HEK293 (cell line): ENCODE results near the gene ROBO1.

Source experiments
- CTCF ChIA-PET: fragments of 350-600 bp; formaldehyde crosslinking; extraction: SDS; loops from one replicate; lab custom pipeline; 2021; ENCODE audit warnings: antibody characterized with exemption; lab: Yijun Ruan, JAX
- POLR2A ChIA-PET: fragments of 300-600 bp; formaldehyde crosslinking; extraction: SDS; loops from one replicate; lab custom pipeline; 2020; ENCODE audit warnings: antibody characterized with exemption, inconsistent platforms; lab: Yijun Ruan, JAX
- H3K27ac ChIP-seq: fragments of 200-500 bp; sonication (Bioruptor generic); 2 replicates; pipeline ENCODE4 v1.5.1; 2014; ENCODE audit warnings: low read depth, low read length, control low read depth, inconsistent platforms; ENCODE audit errors: extremely low read depth
- H3K36me3 ChIP-seq, 2 experiments: fragments of 200-500 bp in 1 of 2; sonication (Bioruptor generic) in 1 of 2; 1 replicate in 1 of 2; 2 replicates in 1 of 2; pipeline ENCODE4 v1.5.1; 2014 to 2017; ENCODE audit warnings: inconsistent platforms in 2 of 2, low read length in 2 of 2; ENCODE audit not compliant: control insufficient read depth in 2 of 2, insufficient read depth in 1 of 2
- H3K4me1 ChIP-seq: fragments of 200-500 bp; sonication (Bioruptor generic); 2 replicates; pipeline ENCODE4 v1.5.1; 2014; ENCODE audit warnings: mild to moderate bottlenecking, low read length, inconsistent platforms; ENCODE audit not compliant: control insufficient read depth, insufficient read depth
- H3K4me3 ChIP-seq: 2 replicates; pipeline ENCODE4 v1.5.1; 2011; ENCODE audit warnings: low read depth, mild to moderate bottlenecking, control low read depth, low read length, moderate library complexity
- H3K9me3 ChIP-seq: fragments of 200-500 bp; sonication (Bioruptor generic); 2 replicates; pipeline ENCODE4 v1.5.1; 2014; ENCODE audit warnings: low read depth, low read length, inconsistent platforms; ENCODE audit not compliant: control insufficient read depth, insufficient read depth
- BCL11B ChIP-seq: fragments of 450-650 bp; formaldehyde crosslinking; IDR thresholded peaks from 2 replicates; pipeline ENCODE4 v1.5.1; 2016; ENCODE audit warnings: low read depth, missing biosample characterization, missing genetic modification characterization
- HIC1 ChIP-seq: fragments of 450-650 bp; formaldehyde crosslinking; IDR thresholded peaks from 2 replicates; pipeline ENCODE4 v1.5.1; 2016; ENCODE audit warnings: missing biosample characterization, missing genetic modification characterization
- MEIS1 ChIP-seq: sonication (generic); formaldehyde crosslinking; IDR thresholded peaks from 2 replicates; pipeline ENCODE4 v1.8.1; 2022; ENCODE audit warnings: missing genetic modification reagents, mild to moderate bottlenecking, borderline replicate concordance
- PRDM2 ChIP-seq: fragments of 450-650 bp; formaldehyde crosslinking; IDR thresholded peaks from 2 replicates; pipeline ENCODE4 v1.5.1; 2016; ENCODE audit warnings: missing biosample characterization, missing genetic modification characterization, borderline replicate concordance
- REPIN1 ChIP-seq: fragments of 450-650 bp; formaldehyde crosslinking; IDR thresholded peaks from 2 replicates; pipeline ENCODE4 v1.5.1; 2017; ENCODE audit warnings: missing biosample characterization, missing genetic modification characterization, low read depth
- SETDB1 ChIP-seq: IDR thresholded peaks from one replicate; pipeline ENCODE4 v1.6.1; 2017; ENCODE audit warnings: mild to moderate bottlenecking, low read length, moderate library complexity, mixed read lengths; ENCODE audit not compliant: insufficient read length
- YY2 ChIP-seq: fragments of 450-650 bp; formaldehyde crosslinking; IDR thresholded peaks from 2 replicates; pipeline ENCODE4 v1.5.1; 2016; ENCODE audit warnings: missing biosample characterization, missing genetic modification characterization
- ZBTB44 ChIP-seq: fragments of 450-650 bp; IDR thresholded peaks from 2 replicates; pipeline ENCODE4 v1.5.1; 2018; ENCODE audit warnings: missing biosample characterization, mild to moderate bottlenecking, missing genetic modification characterization
- ZFHX2 ChIP-seq: fragments of 450-650 bp; formaldehyde crosslinking; conservative IDR thresholded peaks from 2 replicates; pipeline ENCODE4 v1.5.1; 2016; ENCODE audit warnings: missing biosample characterization, missing genetic modification characterization
- ZNF169 ChIP-seq: fragments of 450-650 bp; formaldehyde crosslinking; IDR thresholded peaks from 2 replicates; pipeline ENCODE4 v1.5.1; 2016; ENCODE audit warnings: missing biosample characterization, missing genetic modification characterization
- ZNF175 ChIP-seq: fragments of 450-650 bp; formaldehyde crosslinking; IDR thresholded peaks from 2 replicates; pipeline ENCODE4 v1.5.1; 2016; ENCODE audit warnings: missing biosample characterization, missing genetic modification characterization
- ZNF266 ChIP-seq: fragments of 450-650 bp; formaldehyde crosslinking; IDR thresholded peaks from 2 replicates; pipeline ENCODE4 v1.5.1; 2016; ENCODE audit warnings: missing biosample characterization, missing genetic modification characterization, low read depth
- ZNF280C ChIP-seq: fragments of 450-650 bp; formaldehyde crosslinking; IDR thresholded peaks from 2 replicates; pipeline ENCODE4 v1.5.1; 2016; ENCODE audit warnings: missing biosample characterization, missing genetic modification characterization
- ZNF354C ChIP-seq: fragments of 450-650 bp; formaldehyde crosslinking; IDR thresholded peaks from 2 replicates; pipeline ENCODE4 v1.5.1; 2016; ENCODE audit warnings: missing biosample characterization, missing genetic modification characterization, low read depth, borderline replicate concordance
- ZNF391 ChIP-seq: fragments of 450-650 bp; formaldehyde crosslinking; IDR thresholded peaks from 2 replicates; pipeline ENCODE4 v1.5.1; 2016; ENCODE audit warnings: low read depth, missing biosample characterization, missing genetic modification characterization, borderline replicate concordance
- ZNF48 ChIP-seq: fragments of 450-650 bp; formaldehyde crosslinking; IDR thresholded peaks from 2 replicates; pipeline ENCODE4 v1.5.1; 2016; ENCODE audit warnings: missing biosample characterization, missing genetic modification characterization
- ZNF488 ChIP-seq: fragments of 450-650 bp; formaldehyde crosslinking; IDR thresholded peaks from 2 replicates; pipeline ENCODE4 v1.5.1; 2016; ENCODE audit warnings: missing biosample characterization, missing genetic modification characterization
- ZNF510 ChIP-seq: fragments of 450-650 bp; formaldehyde crosslinking; IDR thresholded peaks from 2 replicates; pipeline ENCODE4 v1.5.1; 2018; ENCODE audit warnings: mild to moderate bottlenecking, missing genetic modification characterization, missing biosample characterization; ENCODE audit not compliant: insufficient replicate concordance
- ZNF513 ChIP-seq: fragments of 450-650 bp; IDR thresholded peaks from 2 replicates; pipeline ENCODE4 v1.5.1; 2018; ENCODE audit warnings: missing biosample characterization, missing genetic modification characterization
- ZNF514 ChIP-seq: fragments of 450-650 bp; formaldehyde crosslinking; IDR thresholded peaks from 2 replicates; pipeline ENCODE4 v1.5.1; 2016; ENCODE audit warnings: missing biosample characterization, missing genetic modification characterization
- ZNF585B ChIP-seq: fragments of 450-650 bp; formaldehyde crosslinking; IDR thresholded peaks from 2 replicates; pipeline ENCODE4 v1.5.1; 2016; ENCODE audit warnings: missing biosample characterization, missing genetic modification characterization
- ZNF776 ChIP-seq: fragments of 450-650 bp; formaldehyde crosslinking; IDR thresholded peaks from 2 replicates; pipeline ENCODE4 v1.5.0; 2017; ENCODE audit warnings: missing biosample characterization, missing genetic modification characterization, borderline replicate concordance

ROBO1 gene

GRCh38 chr3:79067734-79068133 lies 700.1 kb downstream of the ROBO1 start (continued):
- no peak for TF ChIP-seq ZNF510 (tag by site-specific recombination)
- no peak for TF ChIP-seq ZNF488 (tag by site-specific recombination)
- TF ChIP-seq PRDM2 (tag by site-specific recombination): no peak
- no peak for TF ChIP-seq ZFHX2 (tag by site-specific recombination)
- TF ChIP-seq SETDB1: no peak
- TF ChIP-seq ZBTB44 (tag by site-specific recombination): no peak

- no peaks in the 10 kb centered on the region for H3K4me1 ChIP-seq
- H3K9me3 ChIP-seq: no peaks in the 10 kb centered on the region
- no peak overlapping the region for H3K27ac ChIP-seq
- POLR2A ChIA-PET: no interaction called here
- no peak overlapping the region for H3K4me3 ChIP-seq
- TF ChIP-seq ZNF175 (tag by site-specific recombination): no peak
- no peak for TF ChIP-seq YY2 (tag by site-specific recombination)
- TF ChIP-seq ZNF776 (tag by site-specific recombination): no peak
- no peak for TF ChIP-seq ZNF48 (tag by site-specific recombination)
- TF ChIP-seq REPIN1: no peak
- TF ChIP-seq HIC1 (tag by site-specific recombination): no peak
- TF ChIP-seq ZNF169 (tag by site-specific recombination): no peak
- no peak for TF ChIP-seq ZNF513 (tag by site-specific recombination)
- no peak for TF ChIP-seq ZNF354C (tag by site-specific recombination)
- no peak for TF ChIP-seq ZNF514 (tag by site-specific recombination)
- TF ChIP-seq ZNF391 (tag by site-specific recombination): no peak
- TF ChIP-seq ZNF585B (tag by site-specific recombination): no peak
- TF ChIP-seq ZNF280C: no peak
- no peak for TF ChIP-seq BCL11B (tag by site-specific recombination)
- TF ChIP-seq ZNF266 (tag by site-specific recombination): no peak
- no peak for TF ChIP-seq MEIS1 (CRISPR knock-in tag)
- CTCF ChIA-PET: no interaction called here
- no peaks in the 10 kb centered on the region for H3K36me3 ChIP-seq
Measured at GRCh38 chr3:79066481-79066880, 701.3 kb downstream of the ROBO1 start.
